ENCODE results near the gene SKP2. TPM values are rescaled to one million over a fixed set of nuclear protein-coding genes. Genes with fewer than 3 reads are reported as not detected.

SKP2 gene
- total RNA-seq, 4 donors from 2014 or later, result 4.8 to 10.3 (median 8.8) TPM

- TF ChIP-seq CTCF (IDR thresholded peaks at IDR 0.05) (no peak), POLR2A (IDR thresholded peaks at IDR 0.05) (no peak)
- DNase-seq, result no peak
- intact Hi-C loops (cut with DNase I), result loop anchor here (5.0 kb wide), 1 partner anchor 132 kb away; no protein-coding TSS in a partner anchor
- Histone ChIP-seq H3K27ac (no peak overlapping the region), H3K27me3 (no peaks in the 10 kb centered on the region), H3K4me1 (no peaks in the 10 kb centered on the region), H3K9me3 (no peaks in the 10 kb centered on the region), H3K4me3 (replicated peaks in 1 of 3) (no peak overlapping the region), H3K36me3 (peaks cover 0 to 24% of the 10 kb centered on the region in 2 donors)
- WGBS, 2 donors, result 90 to 91% methylated on average over 5 of the region's 5 CpGs
These were observed 23.1 kb downstream of the SKP2 start for GRCh38 chr5:36175043-36175442.

DNA sequence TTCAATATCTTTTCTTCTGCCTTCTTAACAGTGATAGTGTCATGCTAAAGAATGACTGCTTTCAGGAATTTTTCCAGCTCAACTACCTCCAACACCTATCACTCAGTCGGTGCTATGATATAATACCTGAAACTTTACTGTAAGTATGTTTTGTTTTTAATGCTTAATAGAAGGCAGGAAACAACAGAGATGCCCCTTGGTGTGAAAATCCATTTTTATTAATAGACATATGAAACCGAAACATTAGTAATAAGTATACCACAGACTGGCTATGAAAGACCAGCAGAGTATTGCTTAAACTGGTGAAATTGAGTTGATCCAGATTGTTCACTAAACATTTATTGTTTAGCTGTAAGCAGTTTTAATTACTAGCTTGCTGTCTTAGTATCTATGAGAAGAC lies 25.2 kb downstream of the SKP2 start:
- intact Hi-C loops (cut with DNase I), result loop anchor here (5.0 kb wide), 1 partner anchor 130 kb away; no protein-coding TSS in a partner anchor
- Histone ChIP-seq H3K4me3 (replicated peaks in 1 of 3) (no peak overlapping the region), H3K4me1 (no peaks in the 10 kb centered on the region), H3K9me3 (no peaks in the 10 kb centered on the region), H3K36me3 (peaks cover 0 to 14% of the 10 kb centered on the region in 2 donors), H3K27ac (no peak overlapping the region), H3K27me3 (no peaks in the 10 kb centered on the region)
- DNase-seq, result no peak
- TF ChIP-seq CTCF (IDR thresholded peaks at IDR 0.05), result no peak
- no peak for TF ChIP-seq POLR2A (IDR thresholded peaks at IDR 0.05)
- WGBS, 2 donors, result 91 to 99% methylated on average over 2 of the region's 2 CpGs

DNA sequence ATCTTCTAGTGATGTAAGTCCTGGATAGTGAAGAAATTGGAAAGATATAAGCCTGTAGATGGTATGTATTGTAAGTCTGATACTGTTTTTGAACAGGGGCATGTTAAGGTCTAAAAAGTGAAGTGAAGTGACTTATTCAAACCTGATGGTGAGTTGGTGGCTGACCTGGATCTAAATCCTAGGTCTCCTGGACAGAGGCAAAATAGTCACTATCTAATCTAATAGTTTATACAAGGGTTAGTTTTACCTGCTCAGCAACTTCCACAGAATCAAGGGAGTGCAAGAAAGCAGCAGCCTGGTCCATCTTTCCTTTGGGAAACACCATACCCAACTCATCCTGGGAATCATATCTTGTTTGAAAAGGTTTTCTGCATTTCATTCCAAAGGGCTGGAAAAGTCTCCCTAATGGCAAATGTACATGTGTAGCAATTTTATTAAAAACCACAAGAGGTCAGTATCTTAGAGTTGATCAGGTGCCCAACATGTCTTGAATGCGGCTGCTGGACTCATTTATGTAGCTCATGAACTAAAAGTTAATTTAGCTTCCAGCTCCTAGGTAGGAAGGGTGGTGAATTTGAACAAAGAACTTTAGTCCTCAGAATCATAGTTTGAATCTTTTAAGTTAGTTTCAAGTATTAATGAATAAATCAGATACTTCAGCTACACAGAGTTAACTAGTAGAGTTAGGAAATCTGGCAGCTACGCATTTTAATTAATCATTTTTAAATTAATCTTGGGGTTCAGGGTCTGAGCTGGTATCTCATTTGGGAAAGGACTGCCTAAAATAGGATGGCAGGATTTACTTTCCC lies 26.0 kb downstream of the SKP2 start:
- intact Hi-C loops (cut with DNase I), result loop anchor here (5.0 kb wide), 1 partner anchor 129 kb away; no protein-coding TSS in a partner anchor
- DNase-seq, result peak; percentile 15 to 16
- 65 to 67% methylated on average over 2 of the region's 2 CpGs for WGBS, 2 donors
- H3K9me3 ChIP-seq, result no peaks in the 10 kb centered on the region
- H3K27me3 ChIP-seq, result no peaks in the 10 kb centered on the region
- H3K4me1 ChIP-seq, result no peaks in the 10 kb centered on the region
- no peak overlapping the region for H3K27ac ChIP-seq
- H3K4me3 ChIP-seq (replicated peaks in 1 of 3), result no peak overlapping the region
- peaks cover 0 to 11% of the 10 kb centered on the region in 2 donors for H3K36me3 ChIP-seq
- TF ChIP-seq POLR2A (IDR thresholded peaks at IDR 0.05) (no peak), CTCF (IDR thresholded peaks at IDR 0.05) (peak in 5 of 6 experiments; percentile 25 to 73 (median 64))

DNA sequence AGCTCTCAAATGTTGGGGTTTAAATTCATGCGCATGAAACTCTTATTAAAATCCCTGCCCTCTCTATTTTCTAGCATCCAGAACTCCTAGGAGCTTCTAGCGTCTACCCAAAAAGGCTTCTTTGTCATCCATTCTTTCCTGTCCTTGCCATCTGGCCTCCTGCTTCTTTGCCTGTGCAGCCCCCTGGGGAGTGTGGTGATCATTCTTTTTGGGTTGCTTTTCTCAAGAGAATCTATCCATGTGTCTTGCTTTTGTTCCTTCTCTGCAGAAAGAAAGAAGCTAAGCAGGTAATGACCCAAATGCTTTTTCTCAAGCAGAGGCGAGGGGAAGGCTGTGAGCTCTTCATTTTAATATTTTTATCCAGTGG lies 26.6 kb downstream of the SKP2 start:
- TF ChIP-seq POLR2A (IDR thresholded peaks at IDR 0.05), result no peak
- no peak for TF ChIP-seq CTCF (IDR thresholded peaks at IDR 0.05)
- no peaks in the 10 kb centered on the region for H3K27me3 ChIP-seq
- H3K4me1 ChIP-seq, result no peaks in the 10 kb centered on the region
- H3K36me3 ChIP-seq, result peaks cover 0 to 5% of the 10 kb centered on the region in 2 donors
- H3K27ac ChIP-seq, result no peak overlapping the region
- 97% methylated on average over 3 of the region's 3 CpGs for WGBS, 2 donors
- no peaks in the 10 kb centered on the region for H3K9me3 ChIP-seq
- no peak for DNase-seq
- H3K4me3 ChIP-seq (replicated peaks in 1 of 3), result no peak overlapping the region
- intact Hi-C loops (cut with DNase I), result loop anchor here (5.0 kb wide), 1 partner anchor 129 kb away; no protein-coding TSS in a partner anchor

- TF ChIP-seq POLR2A (IDR thresholded peaks at IDR 0.05), result no peak
- TF ChIP-seq CTCF (IDR thresholded peaks at IDR 0.05), result no peak
- DNase-seq, result no peak
- no peaks in the 10 kb centered on the region for H3K9me3 ChIP-seq
- no peak overlapping the region for H3K27ac ChIP-seq
- 70 to 79% methylated on average over 4 of the region's 4 CpGs for WGBS, 2 donors
- no peak overlapping the region for H3K4me3 ChIP-seq (replicated peaks in 1 of 3)
- intact Hi-C loops (cut with DNase I), result loop anchor here (5.0 kb wide), 1 partner anchor 127 kb away; no protein-coding TSS in a partner anchor
- no peaks in the 10 kb centered on the region for H3K4me1 ChIP-seq
- no peaks in the 10 kb centered on the region for H3K27me3 ChIP-seq
- peaks cover 0 to 4% of the 10 kb centered on the region in 2 donors for H3K36me3 ChIP-seq
These were observed 28.0 kb downstream of the SKP2 start for GRCh38 chr5:36179950-36180349.
